ENCODE results near the gene G3BP2.

Gene G3BP2

GRCh38 chr4:75637827-75638226, 35.4 kb downstream of the G3BP2 start:
- no peak for DNase-seq (ENCODE audit: low read depth)

GRCh38 chr4:75637176-75637575, 36.0 kb downstream of the G3BP2 start:
- peak; percentile 46 for DNase-seq (ENCODE audit: low read depth)

- DNase-seq (ENCODE audit: low read depth), result no peak
These were observed 38.3 kb downstream of the G3BP2 start for GRCh38 chr4:75634951-75635350.

- no peak for DNase-seq (ENCODE audit: low read depth)
These were observed 38.9 kb downstream of the G3BP2 start for GRCh38 chr4:75634281-75634680.

- DNase-seq (ENCODE audit: low read depth), result peak; percentile 26
These were observed 39.4 kb downstream of the G3BP2 start for GRCh38 chr4:75633846-75634245.

- DNase-seq (ENCODE audit: low read depth), result no peak
These were observed 42.3 kb downstream of the G3BP2 start for GRCh38 chr4:75630937-75631329.

GRCh38 chr4:75630174-75630936, 42.9 kb downstream of the G3BP2 start, which contains the start of gene CDKL2:
TSS of gene CDKL2 (minus strand) at chr4:75630528. CDS start at chr4:75625988, 4,540 bp downstream.
- no peak for DNase-seq (ENCODE audit: low read depth)

GRCh38 chr4:75629239-75629638, 44.0 kb downstream of the G3BP2 start:
- DNase-seq (ENCODE audit: low read depth), result no peak

- no peak for DNase-seq (ENCODE audit: low read depth)
These were observed 50.2 kb downstream of the G3BP2 start for GRCh38 chr4:75623026-75623425.

GRCh38 chr4:75621715-75622114, 51.5 kb downstream of the G3BP2 start:
- no peak for DNase-seq (ENCODE audit: low read depth)

- no peak for DNase-seq (ENCODE audit: low read depth)
These were observed 60.9 kb downstream of the G3BP2 start for GRCh38 chr4:75612306-75612705.

GRCh38 chr4:75605928-75606327, 67.3 kb downstream of the G3BP2 start:
- DNase-seq (ENCODE audit: low read depth), result no peak

- no peak for DNase-seq (ENCODE audit: low read depth)
These were observed 73.6 kb downstream of the G3BP2 start for GRCh38 chr4:75599647-75600046.

GRCh38 chr4:75598390-75598789, 74.8 kb downstream of the G3BP2 start:
- DNase-seq (ENCODE audit: low read depth), result peak; percentile 5

- DNase-seq (ENCODE audit: low read depth), result no peak
These were observed 77.2 kb downstream of the G3BP2 start for GRCh38 chr4:75596061-75596460.

- DNase-seq (ENCODE audit: low read depth), result no peak
These were observed 79.8 kb downstream of the G3BP2 start for GRCh38 chr4:75593393-75593792.
